HG02884 (cell line): ENCODE data around the gene EMILIN1.
"Not testable (repeated sequence)": the region's sequence is repeated elsewhere in the genome, so short reads cannot be mapped to it uniquely, and the experiment has no call there.

Source experiments
- ATAC-seq: cut with Tn5 transposase; IDR thresholded peaks from one replicate; pipeline ENCODE4 v1.9.1; 2021; ENCODE audit warnings: mild to moderate bottlenecking, moderate library complexity; ENCODE audit not compliant: unreplicated experiment

The EMILIN1 gene

DNA sequence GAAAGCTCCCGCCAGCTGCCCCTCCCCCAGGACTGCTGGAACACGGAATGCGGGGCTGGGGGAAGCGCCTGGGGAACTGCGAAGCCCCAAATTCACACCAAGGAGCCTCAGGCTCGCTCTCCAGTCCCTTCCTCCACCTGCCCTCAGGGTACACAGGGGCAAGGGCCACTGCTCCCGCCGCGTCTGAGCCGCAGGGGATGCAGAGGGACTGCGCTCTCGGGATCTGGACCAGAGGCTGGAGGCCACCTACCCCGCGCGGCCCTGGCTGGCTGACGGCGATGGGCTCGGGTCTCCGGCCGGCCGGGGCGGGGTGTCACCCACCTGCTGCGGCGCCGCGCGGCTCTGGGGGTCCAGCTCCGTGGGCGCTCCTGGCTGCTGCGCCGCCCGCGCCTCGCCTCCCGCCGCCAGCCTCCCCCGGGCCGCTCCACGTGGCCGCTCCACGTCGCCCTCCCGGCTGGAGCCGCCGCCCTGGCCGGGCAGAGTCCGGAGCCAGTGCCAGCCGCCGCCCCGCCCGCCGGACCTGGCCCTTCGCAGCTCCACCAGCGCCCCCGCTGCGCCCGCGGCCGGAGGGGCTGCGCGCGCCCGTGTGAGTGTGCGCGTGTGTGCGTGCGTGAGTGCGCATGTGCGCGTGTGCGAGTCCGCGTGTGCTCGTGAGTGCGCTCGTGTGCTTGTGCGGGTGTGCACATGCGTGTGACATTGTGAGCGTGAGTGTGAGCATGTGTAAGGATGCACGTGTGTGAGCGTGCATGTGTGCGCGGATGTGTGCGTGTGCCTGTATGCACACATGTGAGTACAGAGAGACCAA is 40.3 kb downstream of the EMILIN1 start, which contains the start of gene CGREF1:
CGREF1 (minus strand) TSS at position 604 of the 805 bp plus-strand sequence. CDS start 14,762 bp downstream, outside the sequence.
- ATAC-seq: no peak

DNA sequence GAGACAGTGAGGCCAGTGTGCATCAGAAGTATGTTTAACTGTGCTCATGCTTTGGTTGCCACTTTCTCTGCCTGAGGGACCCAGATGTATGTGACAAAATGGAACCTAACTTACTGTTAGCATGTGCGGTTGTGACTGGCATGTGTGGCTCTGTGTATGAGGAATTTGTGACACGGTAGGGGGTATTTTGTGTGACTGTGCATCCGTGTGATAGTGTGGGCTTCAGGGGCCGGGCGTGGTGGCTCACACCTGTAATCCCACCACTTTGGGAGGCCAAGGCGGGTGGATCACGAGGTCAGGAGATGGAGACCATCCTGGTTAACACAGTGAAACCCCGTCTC is 40.9 kb downstream of the EMILIN1 start:
- ATAC-seq: not testable (repeated sequence)

DNA sequence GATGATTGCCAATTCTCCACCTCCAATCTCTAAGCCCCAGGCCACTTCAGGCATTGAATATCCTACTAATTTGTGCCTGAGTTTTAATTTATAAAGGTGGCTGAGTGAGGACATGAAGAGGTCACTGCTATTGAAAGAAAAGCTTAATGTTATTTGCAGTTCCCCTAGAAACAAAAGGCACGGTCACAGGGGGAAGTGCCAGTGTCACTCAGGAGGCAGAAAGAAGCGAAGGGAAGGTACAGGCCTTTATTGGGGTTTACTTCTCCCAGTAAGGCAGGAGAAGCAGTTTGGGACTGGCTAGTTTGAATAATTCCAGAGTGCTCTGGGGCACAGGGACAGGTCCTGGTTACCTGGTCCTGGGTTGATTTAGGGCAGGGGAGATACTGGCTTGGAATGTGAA is 43.5 kb downstream of the EMILIN1 start:
- no peak for ATAC-seq

DNA sequence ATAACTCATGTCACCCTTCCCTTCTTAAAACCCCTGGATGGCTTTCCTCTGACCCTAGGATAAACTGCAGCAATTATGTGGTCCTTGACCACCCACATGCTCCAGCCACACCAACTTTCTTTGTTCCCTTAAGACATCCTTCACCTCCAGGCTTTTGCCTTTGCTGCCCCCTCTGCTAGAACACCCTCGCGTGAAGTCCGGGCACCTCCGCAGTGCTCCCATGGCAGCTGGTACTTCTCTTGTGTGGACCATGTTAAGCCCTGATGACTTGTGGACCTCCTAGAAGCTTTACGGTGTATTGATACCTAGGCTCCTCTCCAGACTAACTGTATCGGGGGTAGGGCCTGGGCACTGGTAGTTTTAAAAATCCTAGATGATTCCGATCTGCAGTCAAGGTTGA is 44.4 kb downstream of the EMILIN1 start:
- ATAC-seq: no peak

DNA sequence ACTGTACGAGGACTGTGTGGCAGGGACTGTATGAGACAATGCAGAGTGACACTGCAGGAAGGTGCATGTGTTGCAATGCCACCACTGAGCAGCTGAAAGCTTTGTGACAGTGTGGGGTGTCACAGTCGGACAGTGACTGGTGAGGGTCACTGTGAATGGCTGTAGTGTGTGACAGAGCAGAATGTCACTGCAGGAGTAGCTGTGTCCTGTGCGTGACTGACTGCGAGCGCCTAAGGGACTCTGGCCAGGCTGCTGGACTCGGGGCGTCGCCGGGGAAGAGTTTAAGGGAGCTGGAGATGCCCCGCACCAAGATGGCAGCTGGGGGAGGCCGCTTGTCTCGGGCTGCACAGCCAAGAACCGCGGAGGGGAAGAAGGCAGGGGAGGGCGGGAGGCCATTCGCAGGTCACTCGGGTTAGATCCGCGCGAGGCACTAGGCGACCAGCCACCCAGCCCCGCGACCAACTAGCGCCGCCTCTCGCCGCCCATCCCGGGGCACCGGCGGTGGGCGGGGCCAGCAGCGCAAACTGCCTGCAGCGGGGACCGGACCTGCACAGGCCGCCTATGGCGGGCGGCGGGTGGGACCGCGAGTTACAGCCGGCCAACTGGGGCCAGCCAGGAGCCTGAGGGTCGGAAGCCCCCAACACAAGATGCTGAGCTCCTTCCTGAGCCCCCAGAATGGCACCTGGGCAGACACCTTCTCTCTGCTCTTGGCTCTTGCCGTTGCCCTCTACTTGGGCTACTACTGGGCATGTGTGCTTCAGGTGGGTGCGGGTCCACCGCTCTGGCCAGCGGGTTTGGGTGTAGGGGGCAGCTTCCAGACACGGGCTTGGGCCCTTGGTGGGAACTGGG is 45.1 kb downstream of the EMILIN1 start, which contains the start of gene ABHD1:
ABHD1 (plus strand) TSS at position 514 of the 849 bp plus-strand sequence; CDS start at position 648, 134 bp downstream.
- no peak for ATAC-seq

DNA sequence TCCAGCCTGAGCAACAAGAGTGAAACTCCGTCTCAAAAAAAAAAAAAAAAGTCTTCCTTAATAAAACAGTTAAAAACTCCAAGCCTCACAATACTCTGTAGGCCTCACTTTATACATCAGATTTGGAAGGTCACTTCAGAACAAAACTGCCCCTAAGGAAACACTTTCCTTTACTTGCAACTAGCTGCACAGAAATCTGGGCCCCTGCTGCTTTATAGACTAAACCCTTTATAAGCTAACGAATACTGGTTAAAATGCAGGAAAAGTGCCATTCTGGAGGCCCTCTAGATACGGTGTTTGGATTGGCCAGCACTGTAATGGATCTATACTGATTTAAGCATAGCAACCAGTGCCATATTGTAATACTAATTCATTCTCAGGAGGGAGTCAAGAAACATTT is 46.7 kb downstream of the EMILIN1 start:
- no peak for ATAC-seq

DNA sequence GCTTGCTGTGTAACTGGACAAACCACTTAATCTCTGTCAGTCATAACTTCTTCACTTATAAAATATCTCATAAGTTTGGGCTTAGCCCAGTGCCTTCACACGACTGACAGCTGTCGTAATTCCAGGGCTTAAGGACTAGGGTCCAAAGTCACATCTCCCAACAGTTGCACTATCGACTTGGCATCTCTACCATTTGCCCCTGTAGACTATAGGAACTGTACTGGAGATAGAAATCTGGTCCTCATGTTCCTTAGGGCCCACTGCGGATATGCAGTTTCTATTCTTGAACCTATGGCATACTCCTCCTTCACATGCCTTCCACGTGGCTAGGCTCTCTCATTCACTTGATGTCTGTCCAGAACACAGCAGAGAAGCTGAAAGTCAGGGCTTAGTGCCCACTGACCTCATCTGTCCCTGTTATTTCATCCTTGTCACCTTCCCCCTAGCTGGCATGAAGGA is 47.9 kb downstream of the EMILIN1 start:
- no peak for ATAC-seq

DNA sequence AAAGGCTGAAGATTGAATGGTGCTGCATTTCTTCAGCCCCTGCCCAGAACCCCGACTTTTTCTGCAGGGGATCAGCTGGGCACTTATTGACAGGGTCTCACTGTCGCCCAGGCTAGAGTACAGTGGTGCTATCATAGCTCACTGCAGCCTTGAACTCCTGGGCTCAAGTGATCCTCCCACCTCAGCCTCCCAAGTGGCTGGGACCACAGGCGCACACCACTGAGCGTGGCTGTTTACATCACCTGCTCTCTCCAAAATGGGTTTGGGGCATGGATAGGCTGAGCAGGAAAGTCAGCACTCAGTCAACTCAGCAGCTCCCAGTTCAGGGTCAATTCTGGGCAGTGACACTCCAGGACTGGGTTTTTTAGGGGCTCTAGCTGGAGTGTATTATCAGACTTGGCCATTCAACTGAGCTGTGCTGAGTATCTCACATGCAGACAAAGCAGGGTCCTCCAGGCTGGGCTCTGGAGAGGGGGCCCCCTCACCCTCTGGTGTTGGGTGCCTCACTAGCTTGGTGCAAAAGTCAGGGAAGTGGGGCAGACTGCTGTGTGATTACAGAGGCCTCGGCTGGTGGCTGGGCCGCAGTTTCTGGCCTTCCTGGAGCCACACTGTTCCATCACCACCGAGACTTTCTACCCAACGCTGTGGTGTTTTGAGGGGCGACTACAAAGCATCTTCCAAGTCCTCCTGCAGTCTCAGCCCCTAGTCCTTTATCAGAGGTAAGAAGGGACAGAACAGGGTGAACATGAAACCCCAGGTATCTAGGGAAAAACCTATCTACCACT is 49.7 kb downstream of the EMILIN1 start:
- ATAC-seq: no peak

DNA sequence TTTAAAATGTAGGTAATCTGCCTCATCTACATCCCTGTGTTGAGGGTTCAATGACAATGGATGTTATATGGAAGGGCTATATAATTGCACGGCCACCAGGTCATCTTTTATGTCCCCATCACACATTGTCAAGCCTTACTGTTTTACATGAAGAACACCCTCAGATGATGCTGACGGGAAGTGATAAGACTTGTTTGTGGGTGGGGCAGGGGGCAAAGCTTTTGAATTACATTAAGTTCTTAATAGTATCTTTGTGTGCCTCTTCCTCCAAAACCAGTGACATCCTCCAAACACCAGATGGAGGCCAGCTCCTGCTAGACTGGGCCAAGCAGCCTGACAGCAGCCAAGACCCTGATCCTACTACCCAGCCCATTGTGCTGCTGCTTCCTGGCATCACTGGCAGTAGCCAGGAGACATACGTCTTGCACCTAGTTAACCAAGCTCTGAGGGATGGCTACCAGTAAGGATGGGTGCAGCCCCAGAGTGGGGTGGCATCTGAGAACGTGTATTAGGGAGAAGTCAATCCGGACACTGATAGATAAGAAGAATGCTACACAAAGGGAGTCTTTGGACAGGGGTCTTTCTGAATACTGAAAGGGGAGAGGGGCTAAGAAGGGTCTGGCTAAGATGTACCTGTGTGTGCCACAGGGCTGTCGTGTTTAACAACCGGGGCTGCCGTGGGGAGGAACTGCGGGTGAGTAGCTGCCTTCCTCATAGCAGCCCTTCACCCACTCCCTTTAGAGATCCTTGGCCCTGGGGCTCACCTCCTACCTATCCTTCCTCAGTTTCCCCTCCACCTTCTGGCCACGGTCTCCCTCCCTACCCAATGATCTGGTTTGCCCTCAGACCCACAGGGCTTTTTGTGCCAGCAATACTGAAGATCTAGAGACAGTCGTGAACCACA is 50.5 kb downstream of the EMILIN1 start:
- no peak for ATAC-seq

DNA sequence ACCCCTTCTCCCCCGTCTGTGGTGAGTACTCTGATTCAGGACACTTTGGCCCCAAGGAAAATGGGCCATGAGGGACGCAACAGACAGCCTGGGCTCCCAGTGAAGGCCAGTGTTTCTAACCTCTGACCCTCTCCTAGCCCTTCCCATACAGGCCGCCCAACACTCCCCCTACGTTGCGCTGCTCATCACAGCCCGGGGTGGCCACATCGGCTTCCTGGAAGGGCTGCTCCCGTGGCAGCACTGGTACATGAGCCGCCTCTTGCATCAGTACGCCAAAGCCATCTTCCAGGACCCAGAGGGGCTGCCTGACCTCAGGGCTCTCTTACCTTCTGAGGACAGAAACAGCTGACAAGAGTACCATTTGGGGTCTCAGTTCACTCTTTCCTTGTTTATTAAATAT is 52.0 kb downstream of the EMILIN1 start:
- ATAC-seq: no peak

DNA sequence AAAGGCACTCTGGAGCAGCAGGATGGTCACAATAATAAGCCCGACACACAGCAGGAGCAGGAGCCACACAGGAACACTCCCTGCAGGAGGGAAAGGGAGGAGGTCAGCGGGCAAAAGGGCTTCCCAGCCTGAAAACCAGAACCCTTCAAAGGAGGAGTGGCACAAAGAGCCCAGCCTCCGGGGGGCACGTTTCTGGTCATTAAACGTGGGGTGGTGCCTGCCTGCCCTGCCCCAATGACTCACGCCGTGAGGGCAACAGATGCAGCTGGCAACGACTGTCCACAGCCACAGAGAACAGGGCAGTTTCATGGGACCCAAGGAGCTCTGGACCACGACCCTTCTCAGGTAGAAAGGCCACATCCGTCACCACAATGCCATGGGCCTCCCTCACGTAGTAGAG is 53.0 kb downstream of the EMILIN1 start:
- no peak for ATAC-seq

DNA sequence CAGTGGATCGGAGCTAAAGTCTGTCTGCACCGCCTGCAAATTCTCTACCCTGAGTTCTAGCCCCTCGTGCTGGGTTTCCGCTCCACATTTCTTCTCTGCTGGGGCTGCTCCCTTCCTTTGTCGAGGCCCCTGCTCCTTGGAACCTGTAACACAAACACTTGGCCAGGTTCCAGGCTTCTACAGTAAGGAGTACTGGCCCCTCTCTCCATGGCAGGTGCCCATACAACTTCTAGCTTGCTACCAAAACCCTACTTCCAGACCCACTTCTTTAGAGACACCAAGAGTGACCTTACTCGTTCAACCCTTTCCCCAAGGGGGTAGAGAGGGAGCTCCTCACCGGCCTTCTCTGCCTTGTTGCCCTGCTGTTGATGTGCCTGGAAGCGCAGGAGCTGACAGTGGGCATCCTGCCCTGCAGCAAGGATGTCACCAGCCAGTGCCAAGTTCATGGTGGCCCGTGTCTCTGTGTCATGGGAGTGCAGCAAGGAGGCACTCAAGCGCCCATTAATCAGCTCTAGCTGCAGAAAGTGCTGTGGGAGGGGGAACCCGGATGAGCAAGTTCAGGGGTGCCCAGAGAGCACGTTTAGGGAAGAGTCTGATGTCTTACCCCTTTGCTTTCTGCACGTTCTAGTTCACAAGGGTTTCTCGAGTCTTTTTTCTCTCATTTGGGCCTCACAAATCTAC is 54.9 kb downstream of the EMILIN1 start:
- no peak for ATAC-seq

DNA sequence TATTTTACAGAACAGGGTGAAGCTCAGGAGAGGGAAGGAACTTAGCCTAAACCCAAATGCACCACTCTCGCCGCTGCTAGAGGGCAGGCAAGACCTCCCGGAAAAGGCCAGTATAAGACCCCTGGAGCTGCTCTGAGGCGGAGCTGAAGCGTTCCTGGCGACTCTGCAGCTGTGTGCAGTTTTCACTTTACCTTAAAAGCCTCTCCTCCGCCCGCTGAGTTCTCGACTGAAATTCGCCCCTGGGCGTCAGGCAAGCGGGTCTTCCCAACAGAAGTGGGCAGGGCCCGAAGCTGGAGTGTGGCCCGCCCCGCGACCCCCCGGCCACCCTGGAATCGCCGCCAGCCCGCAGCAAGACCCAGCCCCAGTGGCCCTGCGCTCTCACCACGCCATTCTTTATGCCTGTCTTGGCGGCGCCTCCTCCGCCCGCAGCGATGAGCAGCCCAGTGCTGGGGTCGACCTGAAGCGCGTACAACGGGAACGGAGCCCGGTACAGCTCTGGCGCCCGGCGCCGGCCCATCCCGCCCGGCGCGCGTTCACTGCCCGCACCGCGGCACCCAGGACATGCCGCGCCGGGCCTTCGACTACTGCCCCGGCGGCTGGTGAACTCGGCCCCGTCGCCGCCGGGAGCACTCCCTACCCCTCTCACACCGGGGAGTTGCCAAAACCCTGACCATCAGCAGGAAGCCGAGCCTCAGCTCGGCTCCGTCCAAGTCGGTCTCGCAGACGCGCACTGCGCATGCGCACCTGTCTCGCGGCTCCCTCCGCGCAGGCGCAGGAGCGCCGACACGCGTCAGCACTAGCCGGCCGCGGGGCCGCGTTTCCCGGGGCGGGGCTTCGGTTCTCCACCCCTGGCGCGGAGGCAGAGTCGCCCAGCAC is 55.7 kb downstream of the EMILIN1 start, which contains the start of gene PREB:
PREB (minus strand) TSS at position 732 of the 876 bp plus-strand sequence; CDS start at position 517, 215 bp downstream.
- ATAC-seq: peak; percentile 71

DNA sequence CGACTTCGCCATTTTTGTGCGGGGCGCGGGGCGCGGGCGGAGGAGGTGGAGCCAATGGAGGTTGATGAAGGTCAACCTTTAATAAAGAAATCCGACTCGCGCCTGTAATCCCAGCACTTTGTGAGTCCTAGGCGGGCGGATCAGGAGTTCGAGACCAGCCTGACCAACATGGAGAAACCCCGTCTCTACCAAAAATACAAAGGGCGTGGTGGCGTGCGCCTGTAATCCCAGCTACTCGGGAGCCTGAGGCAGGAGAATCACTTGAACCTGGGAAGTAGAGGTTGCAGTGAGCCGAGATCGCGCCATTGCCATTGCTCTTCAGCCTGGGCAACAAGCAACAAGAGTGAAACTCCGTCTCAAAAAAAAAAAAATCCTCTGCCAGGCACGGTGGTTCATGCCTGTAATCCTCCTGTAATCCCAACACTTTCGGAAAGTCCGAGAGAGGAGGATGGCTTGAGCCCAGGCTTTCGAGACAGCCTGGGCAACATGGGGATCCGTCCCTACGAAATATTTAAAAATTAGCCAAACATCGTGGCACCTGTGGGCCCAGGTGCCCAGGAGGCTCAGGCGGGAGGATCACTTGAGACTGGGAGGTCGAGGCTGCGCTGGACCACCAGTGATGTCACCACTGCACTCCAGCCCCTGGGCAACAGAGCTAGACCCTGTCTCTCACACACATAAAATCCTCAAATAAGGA is 56.5 kb downstream of the EMILIN1 start:
- ATAC-seq: no peak

DNA sequence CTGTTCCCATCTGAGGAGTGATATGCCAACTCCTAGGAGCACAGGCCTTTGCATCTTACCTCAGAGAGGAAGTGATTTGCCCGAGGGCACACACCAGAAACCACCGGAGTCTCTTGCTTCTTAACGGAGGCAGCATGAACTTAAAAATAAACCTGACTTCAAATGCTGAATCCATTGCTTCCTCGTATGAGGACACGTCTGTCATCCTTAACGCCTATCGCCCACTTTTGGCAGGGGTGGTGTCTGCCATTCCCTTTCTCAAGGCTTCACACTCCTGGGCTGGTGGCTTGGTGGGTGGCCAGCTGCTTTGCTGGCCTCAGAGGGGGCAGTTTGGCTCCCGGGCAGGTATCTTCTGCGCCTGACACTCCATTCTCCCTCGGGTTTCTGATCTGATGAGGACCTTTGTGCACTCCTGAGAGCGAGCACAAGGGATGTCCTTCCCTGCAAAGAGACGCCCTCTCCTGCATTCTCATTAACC is 57.1 kb downstream of the EMILIN1 start:
- no peak for ATAC-seq
